GM12873 (cell line): ENCODE results near the gene SLAMF6.

Source experiments
- CTCF ChIP-seq: IDR thresholded peaks from 2 replicates; pipeline ENCODE4 v1.5.1; 2012; ENCODE audit warnings: low read depth, mild to moderate bottlenecking, moderate library complexity, low read length, control low read depth; ENCODE audit not compliant: insufficient read depth; ENCODE audit errors: missing control alignments

The SLAMF6 gene

GRCh38 chr1:160560045-160560705 is 37.1 kb upstream of the SLAMF6 start:
- no peak for TF ChIP-seq CTCF

- no peak for TF ChIP-seq CTCF
These were observed 35.8 kb upstream of the SLAMF6 start for GRCh38 chr1:160558660-160559380.

- no peak for TF ChIP-seq CTCF
These were observed 30.7 kb upstream of the SLAMF6 start for GRCh38 chr1:160553778-160554177.

GRCh38 chr1:160552425-160552824 is 29.4 kb upstream of the SLAMF6 start:
- no peak for TF ChIP-seq CTCF

GRCh38 chr1:160550572-160551034 is 27.5 kb upstream of the SLAMF6 start:
- TF ChIP-seq CTCF: peak; percentile 65

GRCh38 chr1:160549665-160550006 is 26.6 kb upstream of the SLAMF6 start:
- no peak for TF ChIP-seq CTCF

- TF ChIP-seq CTCF: no peak
These were observed 26.1 kb upstream of the SLAMF6 start for GRCh38 chr1:160548960-160549664.
